Brain microvascular endothelial cell (primary cell): ENCODE results near the gene EBF3.

Experiments
- DNase-seq: peaks from one replicate; pipeline ENCODE4 v3.0.0-alpha.2; 2020
- H3K27ac ChIP-seq: fragments of 250-450 bp; sonication (Bioruptor Pico); 2 replicates; pipeline ENCODE4 v1.5.1; 2020; ENCODE audit warnings: mild to moderate bottlenecking, moderate library complexity
- H3K27me3 ChIP-seq: fragments of 250-450 bp; sonication (Bioruptor Pico); replicated peaks from 2 replicates; pipeline ENCODE4 v1.5.1; 2020; ENCODE audit warnings: mild to moderate bottlenecking
- H3K36me3 ChIP-seq: fragments of 250-450 bp; sonication (Bioruptor Pico); replicated peaks from 2 replicates; pipeline ENCODE4 v1.5.1; 2020; ENCODE audit warnings: mild to moderate bottlenecking
- H3K4me3 ChIP-seq: 2 replicates; pipeline ENCODE4 v1.5.1; 2011; ENCODE audit warnings: low read depth, mild to moderate bottlenecking, control low read depth, low read length, moderate library complexity
- CTCF ChIP-seq: IDR thresholded peaks from 2 replicates; pipeline ENCODE4 v1.5.1; 2011; ENCODE audit warnings: low read depth, mild to moderate bottlenecking, moderate library complexity, low read length, control low read depth, inconsistent platforms; ENCODE audit errors: missing control alignments
- in situ Hi-C: cut with HindIII; loops from 2 replicates; pipeline ENCODE4 v1.10.0; 2017; ENCODE audit warnings: low sequenced_read_pairs, low pct_ligation_motif_present

Gene EBF3

GRCh38 chr10:129843702-129844101 lies 120.4 kb downstream of the EBF3 start:
- no peak overlapping the region for H3K4me3 ChIP-seq
- DNase-seq, result no peak
- no peak overlapping the region for H3K27ac ChIP-seq
- in situ Hi-C loops, result no loop called here
- no peaks in the 10 kb centered on the region for H3K27me3 ChIP-seq
- no peaks in the 10 kb centered on the region for H3K36me3 ChIP-seq
- no peak for TF ChIP-seq CTCF

DNA sequence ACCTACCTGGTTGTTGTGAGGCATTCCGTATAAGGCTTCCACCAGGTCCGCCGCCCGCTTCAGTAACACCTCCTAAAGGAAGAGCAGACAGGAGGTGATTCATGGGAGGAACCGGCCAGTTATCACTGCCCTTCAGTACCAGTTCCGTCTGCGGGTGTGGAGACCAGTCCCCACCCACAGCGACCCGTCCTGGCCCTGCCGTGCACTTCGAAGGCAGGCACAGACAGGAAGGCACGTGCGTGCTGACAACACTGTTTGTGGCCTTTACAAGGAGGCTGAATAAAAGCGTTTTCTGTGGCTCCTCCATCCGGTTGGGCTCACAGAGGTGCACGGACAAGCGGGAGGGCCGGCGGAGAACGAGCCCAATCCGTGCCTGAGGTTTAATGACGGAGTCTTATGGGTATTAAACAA lies 120.9 kb downstream of the EBF3 start:
- H3K27ac ChIP-seq, result no peak overlapping the region
- H3K27me3 ChIP-seq, result no peaks in the 10 kb centered on the region
- no peak for DNase-seq
- no peak overlapping the region for H3K4me3 ChIP-seq
- in situ Hi-C loops, result no loop called here
- no peaks in the 10 kb centered on the region for H3K36me3 ChIP-seq
- TF ChIP-seq CTCF, result no peak

DNA sequence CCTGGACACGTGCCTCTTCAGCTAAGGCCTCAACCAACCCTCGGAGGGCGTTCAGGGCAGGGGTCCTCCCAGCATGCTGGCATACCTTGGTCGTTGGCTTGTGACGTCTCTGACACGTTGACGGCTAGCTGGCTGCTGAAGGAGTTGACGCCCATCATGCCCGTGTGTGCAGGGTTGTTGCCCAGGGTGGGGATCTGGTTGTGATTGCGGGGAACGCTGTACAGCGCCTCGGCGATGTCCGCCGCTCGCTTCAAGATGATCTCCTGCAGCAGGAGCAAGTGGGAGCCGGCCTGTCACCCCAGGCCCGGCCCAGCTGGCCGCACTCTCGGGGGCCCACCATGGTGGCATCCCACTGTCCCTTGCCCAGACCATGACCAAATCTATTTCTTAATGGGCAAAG lies 122.0 kb downstream of the EBF3 start:
- H3K36me3 ChIP-seq, result no peaks in the 10 kb centered on the region
- H3K27me3 ChIP-seq, result no peaks in the 10 kb centered on the region
- in situ Hi-C loops, result no loop called here
- TF ChIP-seq CTCF, result no peak
- H3K4me3 ChIP-seq, result no peak overlapping the region
- H3K27ac ChIP-seq, result no peak overlapping the region
- DNase-seq, result no peak

- in situ Hi-C loops, result no loop called here
- Histone ChIP-seq H3K36me3 (no peaks in the 10 kb centered on the region), H3K4me3 (no peak overlapping the region), H3K27ac (no peak overlapping the region), H3K27me3 (no peaks in the 10 kb centered on the region)
- no peak for TF ChIP-seq CTCF
- DNase-seq, result no peak
Measured at GRCh38 chr10:129841590-129841989, 122.5 kb downstream of the EBF3 start.

DNA sequence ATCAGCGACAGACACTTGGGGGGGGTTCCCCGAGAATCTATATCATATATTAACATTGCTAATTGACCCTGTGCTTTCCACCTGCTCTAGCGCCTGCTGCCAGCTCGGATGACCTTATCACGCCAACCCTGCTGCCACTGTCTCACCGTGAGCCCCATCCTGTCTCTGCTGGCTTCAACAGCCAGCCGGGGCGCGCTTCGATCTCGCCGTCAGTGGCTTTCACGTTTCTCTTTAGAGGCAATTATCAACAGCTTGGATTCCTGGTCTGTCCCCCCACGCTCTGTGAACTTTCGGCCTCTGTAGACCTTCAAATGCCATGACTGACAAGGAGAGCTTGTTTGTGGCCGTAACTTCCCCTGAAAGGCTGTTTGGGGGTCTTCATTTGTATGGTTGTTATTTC lies 123.0 kb downstream of the EBF3 start:
- Histone ChIP-seq H3K27ac (no peak overlapping the region), H3K27me3 (no peaks in the 10 kb centered on the region), H3K36me3 (no peaks in the 10 kb centered on the region), H3K4me3 (no peak overlapping the region)
- no peak for DNase-seq
- in situ Hi-C loops, result no loop called here
- no peak for TF ChIP-seq CTCF

DNA sequence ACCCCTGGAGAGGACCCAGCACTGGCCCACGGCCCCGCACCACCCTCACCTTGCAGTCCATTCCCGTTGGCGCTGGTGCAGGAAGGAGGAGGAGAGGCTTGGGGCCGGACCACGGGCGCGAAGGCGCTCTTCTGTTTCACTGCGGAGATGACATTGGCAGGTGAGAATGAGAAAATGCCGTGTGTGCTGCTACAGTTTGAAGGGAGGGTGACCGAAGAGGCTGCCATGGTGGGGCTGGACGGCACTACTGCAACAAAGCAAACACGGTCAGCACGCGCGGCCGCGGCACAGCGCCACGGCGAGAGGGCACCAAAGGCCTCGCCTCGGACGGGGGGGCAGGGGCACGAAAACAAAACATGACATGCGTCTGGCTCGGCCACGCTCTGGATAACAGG lies 123.9 kb downstream of the EBF3 start:
- Histone ChIP-seq H3K27me3 (no peaks in the 10 kb centered on the region), H3K4me3 (no peak overlapping the region), H3K27ac (no peak overlapping the region), H3K36me3 (no peaks in the 10 kb centered on the region)
- no peak for TF ChIP-seq CTCF
- no peak for DNase-seq
- in situ Hi-C loops, result no loop called here
